T-cell (primary cell): ENCODE measurements around the gene MTREX. TPM values are rescaled to one million over a fixed set of nuclear protein-coding genes. Genes with fewer than 3 reads are reported as not detected.

Experiments
- ATAC-seq, 4 experiments: fragments of 200-7000 bp in 3 of 4; fragments of 150-1000 bp in 1 of 4; cut with Tn5 transposase; replicated peaks in 1 of 4; 1 replicate in 3 of 4; 2 replicates in 1 of 4; pipeline ENCODE4 v1.10.0; 2021; ENCODE audit warnings: moderate library complexity in 3 of 4, mild to moderate bottlenecking in 2 of 4, moderate number of reproducible peaks in 1 of 4
- CTCF ChIA-PET, 2 donors: fragments of 300-600 bp; sonication (Branson Sonifier 250); formaldehyde crosslinking; loops; one replicate each; lab custom pipeline; 2022; ENCODE audit warnings: antibody characterized with exemption in 2 of 2; lab: Charles Lee
- POLR2A ChIA-PET, 2 donors: fragments of 300-600 bp; sonication (Branson Sonifier 250); formaldehyde crosslinking; loops; one replicate each; lab custom pipeline; 2022; ENCODE audit warnings: antibody characterized with exemption in 2 of 2; lab: Charles Lee
- DNase-seq, 35 experiments: peaks; one replicate each; pipeline versions ENCODE4 v3.0.0 to v3.0.0-alpha.2; 2013 to 2023
- H3K27ac ChIP-seq: one replicate; pipeline ENCODE4 v1.5.1; 2013; ENCODE audit warnings: low read length
- H3K27me3 ChIP-seq, 2 experiments: replicated peaks in 1 of 2; 1 replicate in 1 of 2; 2 replicates in 1 of 2; pipeline versions ENCODE4 v1.6.1 to v1.7.0; 2013; ENCODE audit warnings: low read length in 1 of 2, mixed read lengths in 1 of 2; ENCODE audit not compliant: control insufficient read depth in 2 of 2, insufficient read depth in 2 of 2; ENCODE audit errors: extremely low read depth in 1 of 2
- H3K36me3 ChIP-seq, 2 donors: 1 replicate in 1 of 2; 2 replicates in 1 of 2; pipeline versions ENCODE4 v1.6.1 to v1.7.0; 2013; ENCODE audit warnings: low read length in 1 of 2; ENCODE audit not compliant: control insufficient read depth in 2 of 2, insufficient read depth in 1 of 2; ENCODE audit errors: extremely low read depth in 1 of 2
- H3K4me1 ChIP-seq, 2 experiments: 1 replicate in 1 of 2; 2 replicates in 1 of 2; pipeline versions ENCODE4 v1.6.1 to v1.7.0; 2013; ENCODE audit warnings: low read length in 2 of 2, mixed read lengths in 1 of 2; ENCODE audit not compliant: insufficient read depth in 2 of 2, control insufficient read depth in 1 of 2; ENCODE audit errors: extremely low read depth in 1 of 2
- H3K4me3 ChIP-seq, 2 donors: 1 replicate in 1 of 2; 2 replicates in 1 of 2; pipeline versions ENCODE4 v1.5.1 to v1.7.0; 2013; ENCODE audit warnings: mild to moderate bottlenecking in 2 of 2, low read length in 1 of 2, moderate library complexity in 1 of 2; ENCODE audit not compliant: control insufficient read depth in 1 of 2; ENCODE audit errors: extremely low read depth in 1 of 2
- H3K9me3 ChIP-seq: 2 replicates; pipeline ENCODE4 v1.7.0; 2013
- H3K27ac Mint-ChIP-seq, 2 donors: one replicate each; pipeline ENCODE4 v1.8.0; 2020 to 2021; ENCODE audit warnings: mild to moderate bottlenecking in 2 of 2, mixed read lengths in 2 of 2
- H3K27me3 Mint-ChIP-seq, 2 donors: one replicate each; pipeline ENCODE4 v1.8.0; 2021 to 2022; ENCODE audit warnings: mixed read lengths in 2 of 2
- H3K36me3 Mint-ChIP-seq: one replicate; pipeline ENCODE4 v1.8.0; 2021; ENCODE audit warnings: mixed read lengths
- H3K4me1 Mint-ChIP-seq, 3 donors: one replicate each; pipeline ENCODE4 v1.8.0; 2020 to 2022; ENCODE audit warnings: mixed read lengths in 3 of 3, mild to moderate bottlenecking in 1 of 3
- H3K4me3 Mint-ChIP-seq, 3 donors: one replicate each; pipeline ENCODE4 v1.8.0; 2020 to 2022; ENCODE audit warnings: mild to moderate bottlenecking in 3 of 3, mixed read lengths in 3 of 3, moderate library complexity in 3 of 3
- H3K9me3 Mint-ChIP-seq, 3 donors: one replicate each; pipeline ENCODE4 v1.8.0; 2020 to 2022; ENCODE audit warnings: mixed read lengths in 3 of 3
- WGBS: methylation state at CpG from one replicate; pipeline ENCODE4 v1.1.5; 2013; ENCODE audit warnings: missing lambda C conversion rate; ENCODE audit not compliant: insufficient coverage; 5-methylcytosine and 5-hydroxymethylcytosine counted together
- total RNA-seq, 35 experiments: library from RNA in 6 of 35; stranded (reverse) in 6 of 35; fragments of 120-200 nt in 1 of 35; gene quantifications; one replicate each; pipeline versions ENCODE4 v1.2.1 to v1.2.4 and lab custom pipeline; 2013 to 2026

Gene MTREX
- total RNA-seq, 5 donors from 2014 or later (not counting 1 experiment from before 2014, with no cell fraction given): 60.2 to 75.1 (median 62.0) TPM

GRCh38 chr5:55407059-55407684, 99.4 kb downstream of the MTREX start:
- H3K4me3 Mint-ChIP-seq: no peak overlapping the region
- ChIA-PET CTCF (interaction anchor here in 1 of 2 donors (1.7 kb wide), 1 partner anchor 68 kb away, joined by 4 read pairs; no protein-coding TSS in a partner anchor), POLR2A (no interaction called here)
- H3K4me1 Mint-ChIP-seq: peaks cover 8 to 13% (median 10%) of the 10 kb centered on the region in 3 donors
- Histone ChIP-seq H3K4me1 (no peaks in the 10 kb centered on the region), H3K4me3 (no peak overlapping the region), H3K27me3 (no peaks in the 10 kb centered on the region), H3K27ac (no peak overlapping the region), H3K36me3 (peaks cover 6 to 57% of the 10 kb centered on the region in 2 donors), H3K9me3 (no peaks in the 10 kb centered on the region)
- 67% methylated on average over 1 of the region's 1 CpG for WGBS
- DNase-seq (peak in 6 of 35 experiments; percentile 3 to 50 (median 6)), ATAC-seq (peak in 1 of 4 experiments; percentile 51)
- no peak overlapping the region for H3K27ac Mint-ChIP-seq
- peaks cover 49% of the 10 kb centered on the region for H3K36me3 Mint-ChIP-seq
- no peaks in the 10 kb centered on the region for H3K9me3 Mint-ChIP-seq
- H3K27me3 Mint-ChIP-seq: no peaks in the 10 kb centered on the region

- H3K36me3 Mint-ChIP-seq: peaks cover 51% of the 10 kb centered on the region
- POLR2A ChIA-PET: no interaction called here
- ATAC-seq: no peak
- peaks cover 5 to 56% of the 10 kb centered on the region in 2 donors for H3K36me3 ChIP-seq
- H3K9me3 Mint-ChIP-seq: no peaks in the 10 kb centered on the region
- no peaks in the 10 kb centered on the region for H3K27me3 ChIP-seq
- H3K4me1 ChIP-seq: no peaks in the 10 kb centered on the region
- H3K4me3 ChIP-seq: no peak overlapping the region
- H3K27me3 Mint-ChIP-seq: no peaks in the 10 kb centered on the region
- no peak for DNase-seq
- CTCF ChIA-PET: interaction anchor here in 1 of 2 donors (0.6 kb wide), 2 partner anchors 19 to 130 kb away, joined by 3 to 4 read pairs; no protein-coding TSS in a partner anchor
- H3K27ac ChIP-seq: no peak overlapping the region
- 92% methylated on average over 2 of the region's 3 CpGs for WGBS
- H3K27ac Mint-ChIP-seq: no peak overlapping the region
- no peaks in the 10 kb centered on the region for H3K9me3 ChIP-seq
- peaks cover 10 to 13% (median 13%) of the 10 kb centered on the region in 3 donors for H3K4me1 Mint-ChIP-seq
- no peak overlapping the region for H3K4me3 Mint-ChIP-seq
Measured at GRCh38 chr5:55407984-55408383, 100.2 kb downstream of the MTREX start.

- H3K4me1 ChIP-seq: no peaks in the 10 kb centered on the region
- Mint-ChIP-seq H3K27ac (no peak overlapping the region), H3K36me3 (peaks cover 43% of the 10 kb centered on the region), H3K4me3 (no peak overlapping the region), H3K9me3 (no peaks in the 10 kb centered on the region), H3K4me1 (peaks cover 10 to 13% (median 13%) of the 10 kb centered on the region in 3 donors), H3K27me3 (no peaks in the 10 kb centered on the region)
- ATAC-seq (no peak), DNase-seq (no peak)
- ChIA-PET POLR2A (no interaction called here), CTCF (interaction anchor here in 1 of 2 donors (0.5 kb wide), 1 partner anchor 349 kb away, joined by 3 read pairs; no protein-coding TSS in a partner anchor)
- no peak overlapping the region for H3K4me3 ChIP-seq
- WGBS: no CpG with 5 or more reads among the region's 1 CpG
- peaks cover 5 to 42% of the 10 kb centered on the region in 2 donors for H3K36me3 ChIP-seq
- no peaks in the 10 kb centered on the region for H3K27me3 ChIP-seq
- H3K9me3 ChIP-seq: no peaks in the 10 kb centered on the region
- no peak overlapping the region for H3K27ac ChIP-seq
Measured at GRCh38 chr5:55409775-55410174, 102.0 kb downstream of the MTREX start.

- POLR2A ChIA-PET: interaction anchor here in 1 of 2 donors (0.6 kb wide), 1 partner anchor 536 kb away, joined by 3 read pairs; no protein-coding TSS in a partner anchor
- WGBS: no CpG with 5 or more reads among the region's 3 CpGs
- Mint-ChIP-seq H3K4me1 (peaks cover 10 to 13% (median 13%) of the 10 kb centered on the region in 3 donors), H3K36me3 (peaks cover 46% of the 10 kb centered on the region), H3K27ac (peak overlapping the region in 1 of 2 donors; percentile 34), H3K27me3 (no peaks in the 10 kb centered on the region), H3K4me3 (no peak overlapping the region), H3K9me3 (no peaks in the 10 kb centered on the region)
- Histone ChIP-seq H3K9me3 (no peaks in the 10 kb centered on the region), H3K27ac (no peak overlapping the region), H3K27me3 (no peaks in the 10 kb centered on the region), H3K4me1 (no peaks in the 10 kb centered on the region), H3K4me3 (no peak overlapping the region), H3K36me3 (peaks cover 5 to 41% of the 10 kb centered on the region in 2 donors)
- no peak for DNase-seq
- ATAC-seq: no peak
- CTCF ChIA-PET: no interaction called here
Measured at GRCh38 chr5:55410845-55411244, 103.1 kb downstream of the MTREX start.

GRCh38 chr5:55411876-55412275, 104.1 kb downstream of the MTREX start:
- Histone ChIP-seq H3K27ac (no peak overlapping the region), H3K4me1 (no peaks in the 10 kb centered on the region), H3K36me3 (peaks cover 5 to 32% of the 10 kb centered on the region in 2 donors), H3K9me3 (no peaks in the 10 kb centered on the region), H3K4me3 (no peak overlapping the region), H3K27me3 (no peaks in the 10 kb centered on the region)
- no peaks in the 10 kb centered on the region for H3K27me3 Mint-ChIP-seq
- peaks cover 44% of the 10 kb centered on the region for H3K36me3 Mint-ChIP-seq
- H3K9me3 Mint-ChIP-seq: no peaks in the 10 kb centered on the region
- ChIA-PET POLR2A (no interaction called here), CTCF (no interaction called here)
- H3K4me1 Mint-ChIP-seq: peaks cover 10 to 13% (median 13%) of the 10 kb centered on the region in 3 donors
- WGBS: no CpG with 5 or more reads among the region's 1 CpG
- H3K27ac Mint-ChIP-seq: no peak overlapping the region
- ATAC-seq (peak in 1 of 4 experiments; percentile 62), DNase-seq (no peak)
- H3K4me3 Mint-ChIP-seq: no peak overlapping the region

GRCh38 chr5:55413644-55414043, 105.9 kb downstream of the MTREX start:
- ChIA-PET CTCF (interaction anchor here in 1 of 2 donors (1.4 kb wide), 1 partner anchor 278 kb away, joined by 3 read pairs; no protein-coding TSS in a partner anchor), POLR2A (interaction anchor here (0.5 to 0.7 kb wide), 4 partner anchors 103 to 1859 kb away, joined by 3 to 9 read pairs (median 6); no protein-coding TSS in a partner anchor)
- Histone ChIP-seq H3K27ac (no peak overlapping the region), H3K4me1 (no peaks in the 10 kb centered on the region), H3K9me3 (no peaks in the 10 kb centered on the region), H3K27me3 (no peaks in the 10 kb centered on the region), H3K4me3 (no peak overlapping the region), H3K36me3 (peaks cover 0 to 33% of the 10 kb centered on the region in 2 donors)
- Mint-ChIP-seq H3K9me3 (no peaks in the 10 kb centered on the region), H3K4me3 (no peak overlapping the region), H3K27me3 (no peaks in the 10 kb centered on the region), H3K27ac (no peak overlapping the region), H3K36me3 (peaks cover 42% of the 10 kb centered on the region), H3K4me1 (peaks cover 10 to 13% (median 12%) of the 10 kb centered on the region in 3 donors)
- DNase-seq (no peak), ATAC-seq (no peak)
- WGBS: no CpG with 5 or more reads among the region's 2 CpGs
